ENCODE measurements around the gene TCF7L1.
"Not testable (repeated sequence)": the region's sequence is repeated elsewhere in the genome, so short reads cannot be mapped to it uniquely, and the experiment has no call there.

Gene TCF7L1

GRCh38 chr2:85327822-85328617, 194.8 kb downstream of the TCF7L1 start, which contains the start of gene TGOLN2:
Gene TGOLN2 (minus strand): TSS chr2:85327989. CDS start chr2:85327962, 27 bp downstream.
- DNase-seq = peak; percentile 97

DNA sequence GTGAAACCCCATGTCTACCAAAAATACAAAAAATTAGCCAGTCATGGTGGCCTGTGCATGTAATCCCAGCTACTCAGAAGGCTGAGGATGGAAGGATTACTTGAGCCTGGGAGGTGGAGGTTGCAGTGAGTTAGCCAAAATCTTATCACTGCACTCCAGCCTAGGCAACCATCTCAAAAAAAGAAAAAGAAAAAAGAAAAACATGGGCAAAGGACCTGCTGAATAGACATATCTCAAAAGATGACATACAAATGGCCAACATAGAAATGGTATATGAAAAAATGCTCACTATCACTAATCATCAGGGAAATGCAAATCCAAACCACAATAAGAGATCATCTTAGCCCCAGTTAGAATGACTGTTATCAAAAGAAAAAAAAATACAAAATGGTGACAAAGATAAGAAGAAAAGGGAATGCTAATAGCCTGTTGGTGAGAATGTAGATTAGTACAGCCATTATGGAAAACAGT, 196.0 kb downstream of the TCF7L1 start:
- DNase-seq = no peak

DNA sequence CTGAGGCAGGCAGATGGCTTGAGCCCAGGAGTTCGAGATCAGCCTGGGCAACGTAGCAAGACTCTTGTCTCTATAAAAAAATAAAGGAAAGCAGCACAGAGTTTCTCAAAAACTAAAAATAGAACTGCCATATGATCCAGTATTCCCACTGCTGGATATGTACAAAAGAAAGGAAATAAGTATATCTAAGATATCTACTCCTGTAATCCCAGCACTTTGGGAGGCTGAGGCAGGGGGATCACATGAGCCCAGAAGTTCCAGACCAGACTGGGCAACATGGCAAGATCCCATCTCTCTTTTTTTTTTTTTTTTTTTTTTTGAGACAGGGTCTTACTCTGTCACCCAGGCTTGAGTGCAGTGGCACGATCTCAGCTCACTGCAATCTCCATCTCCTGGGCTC, 196.5 kb downstream of the TCF7L1 start:
- DNase-seq = not testable (repeated sequence)

DNA sequence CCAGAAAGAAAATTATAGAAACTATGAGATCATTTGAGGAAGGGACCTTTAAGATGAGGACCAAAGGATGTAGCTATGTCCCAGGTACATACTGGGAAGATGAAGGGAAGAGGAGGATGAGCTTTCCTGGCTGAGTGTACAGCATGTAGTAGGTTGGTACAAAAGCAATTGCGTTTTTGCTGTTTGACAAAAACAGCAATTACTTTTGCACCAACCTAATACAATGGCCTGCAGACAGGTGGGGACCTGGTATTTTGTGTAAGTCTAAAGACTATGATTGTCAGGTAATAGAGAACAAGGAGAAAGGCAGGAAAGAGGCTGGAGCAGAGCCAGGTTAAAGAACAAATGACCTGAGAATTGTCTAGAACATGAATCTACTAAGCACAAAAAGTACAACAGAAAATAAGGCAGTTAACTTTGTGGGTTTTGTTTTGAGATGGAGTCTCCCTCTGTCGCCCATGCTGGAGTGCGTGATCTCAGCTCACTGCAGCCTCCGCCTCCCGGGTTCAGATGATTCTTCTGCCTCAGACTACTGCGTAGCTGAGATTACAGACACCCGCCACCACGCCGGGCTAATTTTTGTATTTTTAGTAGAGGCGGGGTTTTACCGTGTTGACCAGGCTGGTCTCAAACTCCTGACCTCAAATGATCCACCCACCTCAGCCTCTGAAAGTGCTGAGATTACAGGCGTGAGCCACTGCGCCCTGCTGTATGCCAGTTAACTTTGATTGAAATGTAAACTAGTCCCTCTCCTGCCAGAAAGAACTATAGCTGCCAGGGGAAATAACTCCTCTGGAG, 197.8 kb downstream of the TCF7L1 start:
- no peak for DNase-seq

DNA sequence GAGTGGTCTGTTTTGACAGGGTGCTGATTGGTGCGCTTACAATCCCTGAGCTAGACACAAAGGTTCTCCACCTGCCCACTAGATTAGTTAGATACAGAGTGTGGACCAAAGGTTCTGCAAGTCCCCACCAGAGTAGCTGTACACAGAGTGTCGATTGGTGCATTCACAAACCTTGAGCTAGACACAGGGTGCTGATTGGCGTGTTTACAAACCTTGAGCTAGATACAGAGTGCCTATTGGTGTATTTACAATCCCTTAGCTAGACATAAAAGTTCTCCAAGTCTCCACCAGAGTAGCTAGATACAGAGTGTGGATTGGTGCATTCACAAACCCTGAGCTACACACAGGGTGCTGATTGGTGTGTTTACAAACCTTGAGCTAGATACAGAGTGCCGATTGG, 200.7 kb downstream of the TCF7L1 start:
- DNase-seq = not testable (repeated sequence)

DNA sequence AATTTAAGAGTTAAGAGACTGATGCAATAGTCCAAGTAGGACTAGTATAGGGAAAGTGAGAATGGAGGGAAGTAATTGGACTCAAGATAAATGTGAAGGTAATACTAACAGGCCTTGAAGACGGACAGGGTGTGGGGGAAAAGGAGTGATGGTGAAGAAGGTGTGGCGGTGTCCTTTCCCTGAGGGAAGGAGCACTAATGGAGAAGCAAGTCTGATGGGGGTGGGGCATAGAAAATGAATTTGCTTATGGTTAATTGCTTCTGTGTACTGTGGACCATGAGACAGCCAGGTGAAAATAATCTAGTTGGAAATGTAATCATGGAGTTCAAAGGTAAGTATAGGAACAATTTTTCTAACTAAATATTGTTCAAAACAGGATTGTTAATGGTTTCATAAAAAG, 201.7 kb downstream of the TCF7L1 start:
- no peak for DNase-seq

DNA sequence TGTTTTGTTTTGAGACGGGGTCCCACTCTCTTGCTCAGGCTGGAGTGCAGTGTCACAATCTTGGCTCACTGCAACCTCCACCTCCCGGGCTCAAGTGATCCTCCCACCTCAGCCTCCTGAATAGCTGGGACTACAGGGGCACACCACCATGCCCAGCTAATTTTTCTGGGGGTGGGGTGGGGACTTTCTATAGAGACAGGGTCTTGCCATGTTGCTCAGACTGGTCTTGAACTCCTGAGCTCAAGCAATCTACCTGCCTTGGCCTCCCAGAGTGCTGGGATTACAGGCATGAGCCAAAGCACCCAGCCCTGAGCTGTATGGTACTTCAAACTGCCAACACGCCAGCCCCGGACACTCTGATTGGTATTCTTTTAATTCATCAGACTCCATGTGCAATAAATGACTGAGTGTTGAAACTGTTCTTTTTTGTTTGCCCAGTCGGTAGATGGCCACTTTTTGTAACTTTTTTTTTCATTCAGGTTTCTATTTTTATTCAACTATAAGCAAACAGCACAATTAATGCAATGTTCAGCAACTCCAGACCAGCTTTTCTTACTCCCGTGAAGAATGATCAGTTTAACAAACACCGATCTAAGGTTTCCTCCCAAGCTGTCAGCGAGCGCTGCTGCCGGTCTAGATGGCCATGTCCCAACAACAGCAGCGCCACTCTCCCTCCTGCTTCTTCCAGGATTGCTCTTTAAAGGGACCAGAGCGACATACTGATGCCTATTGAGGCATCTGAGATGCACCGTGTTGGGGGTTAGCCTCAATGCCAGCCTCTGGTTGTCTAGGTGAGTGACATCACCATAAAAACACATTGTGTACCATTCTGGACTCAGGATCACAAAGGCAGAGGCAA, 207.1 kb downstream of the TCF7L1 start:
- DNase-seq = no peak

DNA sequence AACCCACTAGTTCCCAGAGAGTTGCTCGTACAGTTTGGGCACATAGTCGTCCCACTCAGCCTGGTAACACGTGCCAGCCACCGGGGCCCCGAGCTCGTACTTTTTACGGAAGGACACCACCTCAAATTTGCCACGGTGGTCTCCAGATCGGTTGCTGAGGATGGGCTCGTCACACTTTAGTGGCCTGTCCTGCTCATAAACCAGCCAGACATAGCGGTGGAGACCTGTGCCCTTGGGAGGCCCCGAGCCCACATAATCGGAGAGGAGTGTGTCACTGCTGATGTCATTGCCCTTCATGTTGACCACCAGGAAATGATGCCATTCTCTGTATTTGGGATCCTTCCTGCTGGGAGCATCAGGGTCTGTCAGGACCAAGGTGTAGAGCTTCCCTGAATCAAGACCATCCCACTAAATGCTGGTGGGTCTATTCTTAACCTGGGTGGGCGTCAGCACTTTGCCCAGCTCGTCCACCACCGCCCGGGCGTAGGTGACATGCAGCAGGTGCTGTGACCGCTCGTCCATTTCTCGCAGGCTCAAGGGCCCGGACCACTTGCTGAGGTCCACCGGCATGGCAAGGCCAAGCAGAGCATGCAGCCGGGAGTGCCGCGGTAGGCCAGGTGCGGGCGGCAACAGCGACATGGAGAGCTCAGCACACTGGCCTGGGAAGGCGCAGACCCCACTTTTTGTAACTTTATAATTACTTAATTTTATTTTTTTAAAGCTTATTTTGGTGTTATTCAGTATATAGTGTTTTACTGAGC, 208.3 kb downstream of the TCF7L1 start:
- no peak for DNase-seq

GRCh38 chr2:85342156-85342555, 209.0 kb downstream of the TCF7L1 start:
- DNase-seq = no peak

- DNase-seq = not testable (repeated sequence)
These were observed 210.2 kb downstream of the TCF7L1 start for GRCh38 chr2:85343207-85343895.

DNA sequence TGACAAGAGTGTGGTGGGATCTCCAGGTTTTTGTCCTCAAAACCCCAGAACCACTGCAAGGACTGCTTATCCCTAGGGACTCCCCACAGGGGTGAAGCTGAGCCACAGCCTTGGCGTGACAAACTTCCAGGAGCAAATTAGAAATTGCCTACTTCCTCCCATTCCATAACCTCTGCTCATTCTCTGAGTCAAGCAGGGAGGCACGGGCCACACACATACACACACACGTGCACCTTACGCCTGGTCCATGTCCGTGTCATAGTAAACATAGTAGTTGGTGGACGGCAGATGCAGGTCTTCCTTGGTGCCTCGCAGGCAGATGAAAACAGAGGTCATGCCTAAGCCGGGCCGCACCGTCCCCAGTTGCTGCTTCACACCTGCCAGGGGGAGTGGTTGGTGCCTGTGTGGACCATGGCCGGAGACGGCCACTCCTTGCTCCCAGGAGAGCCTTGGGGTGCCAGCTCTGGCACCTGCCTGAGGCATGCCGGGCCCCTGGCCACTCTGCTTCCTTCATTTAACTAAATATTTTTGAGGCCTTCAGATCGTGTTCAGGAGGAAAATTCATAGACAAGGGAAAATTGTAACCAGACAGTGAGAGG, 211.3 kb downstream of the TCF7L1 start:
- no peak for DNase-seq

- DNase-seq = no peak
These were observed 214.4 kb downstream of the TCF7L1 start for GRCh38 chr2:85347599-85347998.

DNA sequence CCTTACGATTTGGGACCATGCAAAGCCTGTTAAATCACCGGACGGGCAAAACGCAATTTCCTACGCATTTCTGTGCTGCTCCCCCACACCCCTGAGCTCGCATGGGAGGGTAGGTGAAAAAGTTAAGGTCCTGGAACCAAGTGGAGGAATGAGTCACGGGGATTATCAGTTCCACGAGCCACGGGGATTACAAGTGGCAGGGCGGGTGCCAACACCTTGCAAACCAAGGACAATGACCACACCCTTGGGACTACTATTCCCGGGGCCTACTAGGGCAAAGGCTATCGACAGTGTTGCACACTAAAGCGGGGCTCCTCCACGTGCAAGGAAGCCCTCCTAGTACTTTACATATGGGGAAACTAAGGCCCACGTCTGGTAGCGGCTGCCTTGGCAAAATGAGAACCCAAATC, 220.7 kb downstream of the TCF7L1 start:
- DNase-seq = no peak

- peak; percentile 99 for DNase-seq
These were observed 221.3 kb downstream of the TCF7L1 start, which contains the start of the genes ELMOD3 and RETSAT for GRCh38 chr2:85354286-85355072. Gene ELMOD3 (plus strand): TSS chr2:85354769. CDS start chr2:85357199, 2,430 bp downstream. Gene RETSAT (minus strand): TSS chr2:85354528. CDS start chr2:85354507, 21 bp downstream.

- DNase-seq = no peak
These were observed 221.8 kb downstream of the TCF7L1 start for GRCh38 chr2:85355073-85355410.

- no peak for DNase-seq
These were observed 222.3 kb downstream of the TCF7L1 start for GRCh38 chr2:85355521-85355920.

GRCh38 chr2:85356186-85356585, 223.0 kb downstream of the TCF7L1 start:
- no peak for DNase-seq

DNA sequence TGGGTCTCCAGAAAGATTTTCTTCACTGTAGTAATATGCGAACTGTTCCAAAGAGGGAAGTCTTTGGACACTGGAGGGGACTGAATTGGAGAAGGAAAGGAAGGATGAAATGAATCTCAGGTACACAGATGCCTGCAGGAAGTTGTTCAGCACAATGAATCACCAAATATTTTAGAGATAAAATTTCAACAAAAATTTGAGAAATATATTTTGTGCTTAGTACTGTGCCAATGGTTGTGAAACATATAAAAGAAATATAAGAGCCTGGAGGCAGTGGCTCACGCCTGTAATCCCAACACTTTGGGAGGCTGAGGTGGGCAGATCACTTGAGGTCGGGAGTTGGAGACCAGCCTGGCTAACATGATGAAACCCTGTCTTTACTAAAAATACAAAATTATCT, 224.5 kb downstream of the TCF7L1 start:
- no peak for DNase-seq

Measured in suppressor macrophage treated with lipopolysaccharide for 4 hours (primary cell).